ENCODE results near the gene SLC5A8.
"Not testable (repeated sequence)": the region's sequence is repeated elsewhere in the genome, so short reads cannot be mapped to it uniquely, and the experiment has no call there.

The SLC5A8 gene

GRCh38 chr12:101168001-101168400, 42.0 kb downstream of the SLC5A8 start:
- DNase-seq (ENCODE audit: low read depth in 2 of 2): no peak

- no peak for DNase-seq (ENCODE audit: low read depth in 2 of 2)
Measured at GRCh38 chr12:101166866-101167265, 43.2 kb downstream of the SLC5A8 start.

- no peak for DNase-seq (ENCODE audit: low read depth in 2 of 2)
Measured at GRCh38 chr12:101165319-101165718, 44.7 kb downstream of the SLC5A8 start.

GRCh38 chr12:101145777-101146431, 64.1 kb downstream of the SLC5A8 start:
- DNase-seq (ENCODE audit: low read depth in 2 of 2): not testable (repeated sequence)

GRCh38 chr12:101127521-101128219, 82.4 kb downstream of the SLC5A8 start:
- DNase-seq (ENCODE audit: low read depth in 2 of 2): no peak

GRCh38 chr12:101117842-101118241, 92.2 kb downstream of the SLC5A8 start:
- DNase-seq (ENCODE audit: low read depth in 2 of 2): no peak

- no peak for DNase-seq (ENCODE audit: low read depth in 2 of 2)
Measured at GRCh38 chr12:101116911-101117310, 93.1 kb downstream of the SLC5A8 start.

GRCh38 chr12:101115326-101115725, 94.7 kb downstream of the SLC5A8 start:
- DNase-seq (ENCODE audit: low read depth in 2 of 2): no peak

GRCh38 chr12:101111441-101111840, 98.6 kb downstream of the SLC5A8 start:
- no peak for DNase-seq (ENCODE audit: low read depth in 2 of 2)

- no peak for DNase-seq (ENCODE audit: low read depth in 2 of 2)
Measured at GRCh38 chr12:101110866-101111265, 99.2 kb downstream of the SLC5A8 start.

- DNase-seq (ENCODE audit: low read depth in 2 of 2): no peak
Measured at GRCh38 chr12:101108130-101108529, 101.9 kb downstream of the SLC5A8 start.

- DNase-seq (ENCODE audit: low read depth in 2 of 2): no peak
Measured at GRCh38 chr12:101107032-101107763, 102.8 kb downstream of the SLC5A8 start.

Data from activated CD8-positive, alpha-beta memory T cell treated with anti-CD3 and anti-CD28 coated beads for 4 hours (primary cell).